ENCODE data around the gene DCC.

The DCC gene

DNA sequence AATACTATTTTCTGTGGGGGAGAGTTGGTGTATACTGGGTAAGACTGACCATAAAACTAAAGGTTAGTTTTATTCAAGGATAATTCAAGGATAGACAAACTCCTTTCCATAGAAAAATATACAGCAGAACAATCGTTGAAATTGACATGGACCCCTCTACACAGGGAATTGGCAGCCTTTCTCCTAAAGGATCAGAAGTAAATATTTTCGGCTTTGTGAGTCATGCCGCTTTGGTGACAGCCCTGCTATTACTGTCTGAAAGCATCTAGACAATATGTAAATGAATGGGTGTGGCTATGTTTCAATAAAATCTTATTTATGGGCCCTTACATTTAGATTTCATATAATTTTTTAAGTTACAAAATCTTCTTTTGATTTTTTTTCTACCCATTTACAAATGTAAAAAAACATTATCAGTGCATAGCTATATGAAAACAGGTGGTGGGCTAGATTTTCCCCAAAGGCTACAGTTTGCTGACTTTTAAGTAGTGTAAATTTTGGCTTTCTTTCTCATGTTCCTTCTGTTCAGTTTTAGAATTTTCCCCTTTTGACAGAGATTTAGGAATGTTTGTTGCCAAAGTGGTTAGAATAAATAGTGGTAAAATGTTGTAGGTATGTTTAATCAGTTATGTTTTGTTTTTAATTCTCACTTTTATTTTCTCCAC, 270.6 kb downstream of the DCC start:
- DNase-seq: no peak

DNA sequence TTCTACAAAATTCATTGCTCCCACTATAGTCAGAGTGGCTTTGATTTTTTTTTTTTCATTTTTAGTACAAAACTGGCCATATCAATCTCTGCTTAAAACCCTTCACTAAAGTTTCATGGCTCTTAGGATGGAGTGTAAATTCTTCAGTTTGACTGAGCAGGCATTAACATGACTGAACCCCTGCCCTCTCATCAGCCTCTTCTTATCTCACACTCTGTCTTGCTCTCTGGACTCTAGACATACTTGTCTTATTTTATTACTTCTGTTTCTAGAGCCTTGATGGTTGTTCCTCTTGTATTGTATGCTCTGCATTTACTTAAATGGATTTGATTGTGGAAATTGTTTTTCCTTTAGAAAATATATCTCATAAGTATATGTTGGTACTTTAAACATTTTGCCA, 272.4 kb downstream of the DCC start:
- no peak for DNase-seq

DNA sequence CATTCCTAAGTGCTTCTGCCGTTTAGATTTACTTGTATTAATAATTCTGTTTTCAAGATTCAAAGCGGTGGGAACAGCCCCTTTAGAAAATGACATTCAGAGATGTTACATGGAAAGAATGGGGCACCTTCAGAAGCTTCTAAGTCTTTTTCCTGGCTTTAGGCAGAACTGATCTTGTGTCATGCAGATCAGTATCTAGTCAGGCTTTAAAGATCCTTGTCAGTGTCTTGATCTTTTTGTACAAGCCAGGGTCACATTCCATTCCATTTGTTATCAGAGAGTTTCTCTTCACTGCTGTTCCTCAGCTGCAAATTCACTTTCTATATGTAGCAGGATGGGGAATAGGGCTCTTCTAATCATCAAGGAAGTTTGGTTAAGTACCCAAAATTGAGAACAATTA, 275.3 kb downstream of the DCC start:
- DNase-seq: no peak

DNA sequence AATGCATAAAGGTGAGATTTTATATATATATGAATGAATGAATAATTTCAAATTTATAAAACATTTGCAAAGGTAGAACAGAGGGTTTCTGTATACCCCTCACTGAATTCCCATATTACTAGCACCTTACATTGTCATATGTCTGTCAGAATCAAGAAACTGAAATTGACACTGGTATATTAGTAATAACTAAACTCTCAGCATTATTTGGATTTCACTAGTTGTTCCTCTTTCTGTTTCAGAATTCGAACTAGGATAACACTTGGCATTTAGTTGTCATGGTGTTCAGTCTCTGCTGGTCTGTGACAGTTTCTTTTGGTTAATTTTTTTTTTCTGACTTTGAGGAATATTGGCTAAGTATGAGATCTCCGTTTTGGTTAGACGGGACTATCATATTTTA, 275.9 kb downstream of the DCC start:
- DNase-seq: no peak

DNA sequence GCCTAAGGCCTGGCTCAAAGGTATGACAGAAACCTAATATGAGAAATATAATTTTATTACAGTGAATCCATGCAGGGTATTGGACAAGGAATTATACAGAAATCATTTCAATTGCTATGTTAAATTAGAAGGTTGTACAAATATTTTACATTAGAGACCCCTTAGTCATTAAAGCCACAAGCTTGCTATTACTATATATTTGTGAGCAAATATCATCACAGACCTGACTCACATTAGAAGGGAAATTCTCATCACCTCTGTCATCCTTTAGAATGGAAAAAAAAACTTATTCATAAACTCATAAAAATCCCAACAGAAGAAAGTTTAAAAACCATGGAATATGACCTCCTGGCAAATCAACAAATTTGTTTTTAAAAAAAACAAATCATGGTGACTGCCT, 277.9 kb downstream of the DCC start:
- DNase-seq: no peak

DNA sequence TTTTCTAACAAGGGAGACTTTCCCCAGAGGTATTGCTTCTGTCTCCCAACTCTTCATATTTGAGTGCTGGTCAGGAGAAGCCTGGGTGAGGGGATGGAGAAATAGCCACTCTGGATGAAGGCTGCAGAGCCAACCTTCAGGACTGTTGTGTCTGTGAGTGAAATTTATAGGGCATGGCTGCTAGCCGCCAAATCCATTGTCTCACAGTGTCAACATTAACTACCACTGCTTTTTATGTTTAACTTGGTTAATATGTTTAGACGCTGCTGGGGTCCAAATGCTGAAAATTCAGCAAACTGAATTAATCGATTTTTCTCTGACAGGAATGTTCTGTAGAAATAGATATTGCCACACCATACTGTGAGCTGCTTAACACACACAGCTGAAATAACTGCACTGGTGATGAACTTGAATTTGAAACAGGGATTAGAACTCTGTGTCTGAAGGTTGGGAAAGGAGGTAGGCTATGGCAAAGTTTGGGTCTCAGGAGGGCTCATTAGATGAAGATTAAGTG, 281.0 kb downstream of the DCC start:
- no peak for DNase-seq

DNA sequence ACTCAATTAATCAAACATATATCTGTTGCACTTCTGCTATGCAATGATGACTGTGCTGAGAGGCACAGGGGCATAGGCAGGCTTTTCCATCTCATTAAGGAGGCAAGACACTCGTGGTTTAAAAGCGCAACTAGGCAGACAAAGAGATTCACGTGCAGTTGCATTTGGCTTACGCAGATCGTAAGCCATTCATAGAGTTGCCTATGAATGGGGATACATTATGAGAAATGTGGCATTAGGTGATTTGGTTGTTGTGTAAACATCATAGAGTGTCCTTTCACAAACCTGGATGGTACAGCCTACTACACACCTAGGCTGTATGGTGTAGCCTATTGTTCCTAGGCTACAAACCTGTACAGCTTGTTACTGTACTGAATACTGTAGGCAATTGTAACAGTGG, 284.7 kb downstream of the DCC start:
- no peak for DNase-seq

DNA sequence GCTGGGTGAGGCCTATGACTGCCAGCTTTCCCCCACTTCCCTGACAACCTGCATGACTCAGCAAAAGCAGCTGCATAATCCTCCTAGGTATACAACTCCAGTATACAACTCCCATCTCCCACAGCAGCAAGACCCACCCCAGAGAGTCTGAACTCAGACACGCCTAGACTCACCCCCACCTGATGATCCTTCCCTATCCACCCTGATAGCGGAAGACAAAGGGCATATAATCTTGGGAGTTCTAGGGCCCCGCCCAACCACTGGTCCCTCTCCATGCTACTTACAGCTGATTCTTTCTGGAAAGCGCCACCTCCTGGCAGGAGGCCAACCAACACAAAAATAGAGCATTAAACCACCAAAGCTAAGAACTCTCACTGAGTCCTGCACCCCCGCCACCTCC, 296.5 kb downstream of the DCC start:
- no peak for DNase-seq

DNA sequence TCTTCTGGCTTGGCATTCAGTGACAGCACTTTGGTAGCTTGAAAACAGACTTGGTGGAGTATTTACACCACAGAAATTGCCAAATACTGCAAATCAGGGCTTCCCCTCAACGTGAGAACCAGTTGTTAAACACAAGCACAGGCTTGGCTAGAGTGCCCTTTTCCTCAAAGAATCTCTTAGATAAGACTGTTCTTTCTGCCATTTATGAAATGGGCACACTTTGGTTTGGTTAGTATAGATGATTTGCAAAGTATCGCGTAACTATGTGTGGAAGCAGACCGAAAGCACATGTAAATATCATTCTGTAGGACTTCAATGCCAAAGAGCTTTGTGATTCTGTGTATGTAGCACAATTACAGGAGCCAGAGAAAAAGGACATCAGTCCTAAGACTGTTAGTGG, 308.2 kb downstream of the DCC start:
- DNase-seq: no peak

DNA sequence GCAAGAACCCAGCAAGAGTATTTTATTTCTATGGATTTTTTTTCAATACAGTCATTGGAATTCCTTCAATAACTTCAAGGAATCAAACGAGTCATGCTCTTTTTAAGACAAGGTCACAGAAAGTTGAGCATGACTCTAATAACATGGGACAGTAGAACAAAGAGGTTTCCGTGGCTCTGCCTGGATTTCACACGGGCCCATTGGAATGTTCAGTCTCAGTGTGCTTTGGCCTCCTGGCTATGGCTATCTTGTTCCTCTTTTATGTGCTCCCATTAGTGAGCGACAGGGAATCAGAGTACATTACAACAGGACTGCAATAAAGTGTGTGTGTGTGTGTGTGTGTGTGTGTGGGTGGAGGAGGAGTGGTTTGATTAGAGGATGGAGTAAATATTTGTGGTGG, 312.4 kb downstream of the DCC start:
- DNase-seq: no peak

DNA sequence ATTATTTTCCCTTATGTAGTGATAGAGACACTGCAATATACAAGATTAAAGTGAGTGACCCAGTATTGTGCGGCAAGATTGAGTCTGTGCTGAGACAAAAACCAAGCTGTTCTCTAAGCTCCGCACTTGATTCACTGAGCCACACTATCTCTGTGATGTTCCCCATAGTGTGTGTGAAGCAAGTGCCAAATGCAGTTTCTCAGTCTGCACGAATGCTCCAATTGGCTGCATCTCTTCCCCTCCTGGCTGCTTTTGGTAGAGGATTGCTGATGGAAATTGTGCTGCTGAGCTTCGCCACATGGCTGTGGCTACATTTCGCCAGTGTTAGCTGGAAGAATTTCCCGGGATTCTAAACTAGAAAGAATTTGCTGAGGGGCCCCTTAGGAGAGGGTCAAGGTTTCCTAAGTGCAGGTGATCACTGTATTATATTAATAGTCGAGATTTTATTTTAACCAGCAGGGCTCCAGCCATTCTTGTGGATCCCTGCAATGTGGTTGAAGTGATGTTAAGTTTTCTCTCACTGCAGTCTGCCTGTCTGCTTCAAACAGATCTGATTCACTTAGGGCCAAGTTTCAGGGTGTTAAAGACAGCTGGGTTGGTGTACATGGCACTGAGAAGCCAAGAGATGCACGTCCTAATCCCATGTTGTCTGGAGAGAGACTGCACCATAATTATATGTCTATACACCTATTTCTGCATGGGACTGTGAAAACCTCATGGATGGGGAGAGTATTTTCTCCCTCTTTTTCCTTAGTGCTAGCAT, 317.2 kb downstream of the DCC start:
- DNase-seq: peak; percentile 22

DNA sequence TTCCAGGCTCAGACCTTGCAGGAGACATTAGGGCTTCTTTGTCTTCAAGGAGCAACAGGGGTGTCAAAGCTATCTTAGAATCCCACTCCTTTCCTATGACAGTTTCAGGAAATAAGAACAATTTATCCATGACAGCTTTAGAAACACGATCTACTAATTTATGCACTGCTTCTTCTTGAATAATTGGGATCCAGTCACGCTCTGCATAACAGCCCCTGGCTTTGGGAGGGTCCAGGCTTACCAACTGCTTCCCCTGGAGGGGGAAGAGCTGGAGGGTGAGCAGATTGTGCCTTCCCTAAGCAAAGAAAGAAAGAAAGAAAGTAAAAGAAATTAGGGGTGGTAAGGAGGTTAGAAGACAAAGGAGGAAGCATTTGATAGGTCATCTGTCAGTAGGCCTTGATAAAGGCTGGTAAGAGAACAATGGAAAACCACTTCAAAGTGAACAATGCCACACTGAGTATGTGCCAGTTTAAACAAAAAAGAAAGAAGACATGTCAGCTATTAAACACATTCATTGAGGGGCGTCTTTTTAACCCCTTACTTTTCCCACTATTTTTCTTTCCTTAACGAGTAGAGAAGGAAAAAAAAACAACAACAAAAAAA, 327.6 kb downstream of the DCC start:
- DNase-seq: no peak

DNA sequence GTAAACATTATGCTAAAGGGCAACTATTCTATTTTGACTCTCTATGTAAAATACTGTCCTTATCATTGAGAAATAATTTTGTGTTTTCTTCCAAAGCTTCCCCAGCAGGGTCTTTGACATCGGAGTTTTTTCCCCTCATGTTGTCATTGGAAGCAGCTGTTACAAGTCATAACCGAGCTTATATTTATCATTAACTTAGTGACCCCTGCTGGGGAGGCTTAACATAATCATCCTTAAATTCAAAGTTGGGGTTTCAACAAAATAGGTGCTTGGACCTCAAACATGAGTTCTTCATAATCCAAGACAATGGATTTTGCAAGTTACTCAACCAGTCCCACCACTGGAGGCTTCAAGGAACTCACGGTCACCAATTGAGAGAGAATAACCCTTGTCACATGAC, 330.9 kb downstream of the DCC start:
- no peak for DNase-seq

DNA sequence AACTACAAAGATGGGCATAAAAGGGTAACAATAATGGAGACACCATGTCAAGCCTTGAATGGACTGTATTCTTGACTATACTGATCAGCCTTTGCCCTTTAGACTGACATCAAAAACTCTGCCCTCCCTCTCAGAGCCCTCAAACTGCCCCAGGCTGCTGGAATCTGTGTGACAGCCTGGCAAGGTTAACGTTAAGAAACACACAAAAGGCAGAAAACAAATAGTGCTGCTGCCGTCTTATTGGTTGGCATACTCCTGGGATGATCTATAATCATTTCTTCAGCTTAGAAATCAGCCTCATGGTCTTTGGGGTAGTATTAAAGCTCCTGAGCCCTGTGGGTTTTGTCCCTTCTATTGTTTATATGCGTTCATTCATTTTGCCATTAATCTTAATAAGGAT, 338.0 kb downstream of the DCC start:
- DNase-seq: no peak

DNA sequence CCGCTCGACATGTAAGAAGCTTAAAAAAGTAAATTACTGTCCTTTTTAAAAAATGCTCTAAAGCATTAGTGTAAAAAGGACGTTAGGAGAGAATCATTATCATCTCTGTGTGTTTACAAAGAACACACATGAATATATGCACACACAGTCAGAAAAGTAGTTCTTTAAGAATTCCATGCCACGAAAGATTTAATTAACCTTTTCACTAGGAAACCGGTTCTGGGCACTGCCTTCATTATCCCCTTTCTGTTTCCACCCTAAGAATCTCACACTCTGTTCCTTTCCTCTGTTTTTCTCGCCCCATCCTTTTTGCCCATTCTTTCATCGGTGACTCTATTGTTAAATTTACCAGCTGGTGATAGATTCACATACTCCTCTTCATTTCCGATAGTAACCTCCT, 338.6 kb downstream of the DCC start:
- DNase-seq: no peak

DNA sequence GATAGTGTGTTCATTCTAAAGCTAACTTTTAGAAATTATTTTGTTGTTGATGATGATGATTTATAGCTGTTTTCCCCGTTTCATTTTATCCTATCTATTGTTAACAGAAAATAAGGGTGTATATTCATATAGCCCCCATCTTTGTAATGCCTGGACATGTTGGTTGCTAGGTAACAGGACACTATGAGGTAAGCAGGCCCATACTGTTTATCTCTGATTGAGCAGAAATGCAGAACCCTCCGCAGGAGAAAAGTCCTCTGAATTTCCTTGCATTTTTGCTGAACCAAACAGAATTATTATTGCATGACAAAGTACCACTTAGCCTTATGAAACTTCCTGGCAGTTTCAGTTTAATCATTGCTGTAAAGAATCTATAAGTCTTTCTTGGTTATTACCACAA, 339.4 kb downstream of the DCC start:
- DNase-seq: no peak

DNA sequence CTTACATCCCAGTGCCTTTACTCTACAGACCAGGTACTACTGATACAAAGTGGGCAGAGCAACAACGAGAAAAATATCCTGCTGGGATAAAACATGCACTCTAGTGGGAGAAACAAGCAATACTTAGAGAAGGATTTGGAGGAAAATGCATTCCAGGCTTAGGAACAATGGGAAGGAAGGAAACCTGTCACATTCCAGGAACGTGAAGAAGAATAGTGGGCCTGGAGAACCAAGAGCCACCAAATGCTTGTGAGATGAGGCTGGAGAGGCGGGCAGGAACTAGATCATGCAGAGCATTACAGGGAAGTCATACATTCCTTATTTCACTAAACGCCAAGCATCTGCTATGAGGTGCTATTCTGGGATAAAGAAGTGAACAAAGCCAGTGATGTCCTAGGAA, 342.3 kb downstream of the DCC start:
- DNase-seq: no peak

DNA sequence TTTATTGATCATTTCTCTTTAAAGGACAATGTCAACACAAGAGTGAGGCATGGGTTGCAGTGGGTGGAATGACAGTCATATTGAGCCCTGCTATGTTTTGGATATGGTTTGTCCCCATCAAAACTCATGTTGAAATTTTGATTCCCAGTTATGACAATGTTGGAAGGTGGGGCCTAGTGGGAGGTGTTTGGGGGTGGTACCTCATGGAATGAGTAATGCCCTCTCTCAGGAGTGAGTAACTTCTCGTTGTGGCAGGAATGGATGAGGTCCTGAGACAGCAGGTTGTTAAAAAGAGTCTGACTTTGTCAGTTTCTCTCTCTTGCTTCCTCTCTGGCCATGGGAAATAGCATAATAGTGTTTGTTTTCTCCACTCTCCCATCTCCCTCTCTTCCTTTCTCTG, 345.3 kb downstream of the DCC start:
- no peak for DNase-seq

DNA sequence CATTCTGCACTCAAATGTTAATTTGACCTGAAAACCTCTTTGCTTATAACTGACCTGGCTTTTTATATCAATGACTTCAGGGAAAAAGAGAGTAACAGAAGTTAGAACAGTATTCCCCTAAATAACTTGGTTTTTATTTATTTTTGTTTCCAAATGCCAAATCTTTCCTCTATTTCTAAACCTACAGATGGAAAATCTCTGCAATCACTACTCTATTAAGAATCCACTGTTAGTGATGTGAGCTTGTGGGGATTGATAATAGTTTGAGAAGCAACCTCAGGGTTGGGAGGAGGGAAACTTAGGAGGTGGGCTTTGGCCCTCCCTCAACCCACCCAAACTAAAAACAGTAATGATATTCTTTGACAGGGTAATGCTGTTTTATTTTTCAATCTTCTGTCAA, 351.8 kb downstream of the DCC start:
- DNase-seq: no peak

DNA sequence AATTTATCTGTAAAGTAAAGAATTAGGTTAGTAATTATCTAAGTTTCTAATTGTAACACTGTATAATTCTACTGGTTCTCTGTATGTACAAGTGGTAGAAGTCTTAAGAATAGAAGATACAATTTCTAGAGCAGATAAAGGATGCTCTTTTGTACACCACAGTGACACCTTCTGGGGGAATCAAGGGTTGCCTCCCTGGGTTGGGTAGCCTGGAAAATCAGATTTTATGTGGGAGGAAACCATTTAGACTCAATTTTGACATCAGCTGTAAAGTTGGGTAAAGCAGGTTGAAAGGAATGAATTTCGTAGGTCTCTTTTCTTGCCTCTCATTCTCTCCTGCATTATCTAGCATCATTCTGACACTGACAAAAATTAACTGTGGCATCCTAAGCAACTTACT, 354.8 kb downstream of the DCC start:
- peak; percentile 36 for DNase-seq

DNA sequence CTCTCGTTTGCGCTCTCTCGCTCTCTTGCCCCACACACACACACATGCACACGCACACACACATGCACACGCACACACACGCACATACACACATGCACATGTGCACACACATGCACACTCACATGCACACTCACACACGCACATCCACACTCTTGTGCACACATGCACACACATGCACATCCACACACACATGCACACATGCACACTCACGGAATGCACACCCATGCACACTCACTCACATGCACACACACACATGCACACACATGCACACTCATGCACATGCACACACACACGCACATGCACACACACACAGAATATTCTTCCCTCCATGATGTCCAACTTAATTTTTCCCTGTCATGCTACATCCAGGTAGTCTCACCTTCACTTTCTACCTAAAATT, 360.1 kb downstream of the DCC start:
- DNase-seq: no peak

DNA sequence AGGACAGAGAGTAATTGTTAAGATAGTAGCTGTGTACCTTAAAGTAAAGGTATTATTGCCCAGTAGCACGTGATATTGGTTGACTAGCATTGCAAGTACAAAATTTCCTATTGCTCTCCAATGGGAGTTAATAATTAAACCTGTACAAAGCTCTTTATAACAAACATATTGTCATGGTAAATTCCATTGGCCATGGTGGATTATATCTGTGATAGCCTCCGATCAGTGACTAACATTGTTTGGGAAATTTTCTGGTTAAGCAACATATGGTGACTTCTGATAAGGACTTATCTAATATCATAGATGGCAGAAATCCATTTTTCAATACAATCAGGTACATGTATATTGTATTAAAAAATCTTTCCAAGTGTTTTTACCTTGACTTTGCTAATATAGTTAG, 360.8 kb downstream of the DCC start:
- no peak for DNase-seq

DNA sequence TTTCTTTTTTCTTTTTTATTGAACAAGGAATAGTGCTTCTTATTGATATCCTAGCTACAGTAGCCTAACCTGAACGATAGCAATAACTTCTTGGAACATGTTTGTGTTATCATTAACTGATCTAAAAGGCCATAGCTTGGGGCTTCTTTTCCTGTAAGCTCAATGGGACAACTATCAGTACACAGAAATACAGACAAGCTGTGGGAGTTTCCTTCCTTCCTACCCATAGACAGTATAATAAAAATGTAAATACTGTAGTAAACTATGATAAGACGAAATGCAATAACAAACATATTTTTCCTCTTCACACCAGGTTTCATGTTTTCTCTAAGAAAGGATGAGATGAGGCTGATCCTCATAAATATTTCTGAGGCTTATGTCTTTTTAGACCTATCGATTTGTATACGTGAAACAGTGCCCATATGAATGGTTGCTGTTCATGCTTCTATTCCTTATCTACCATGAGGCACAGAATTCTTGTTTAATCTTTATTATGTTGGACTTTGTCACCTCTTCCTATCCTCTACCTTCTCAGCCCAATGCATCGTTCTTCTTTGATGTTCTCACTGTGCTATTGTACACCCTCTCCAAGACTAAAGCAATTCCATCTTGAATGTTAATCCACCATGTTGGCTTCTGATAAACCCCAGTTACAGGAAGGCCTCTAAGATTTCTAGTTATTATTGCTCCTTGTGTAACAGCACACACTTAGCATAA, 361.4 kb downstream of the DCC start:
- no peak for DNase-seq

DNA sequence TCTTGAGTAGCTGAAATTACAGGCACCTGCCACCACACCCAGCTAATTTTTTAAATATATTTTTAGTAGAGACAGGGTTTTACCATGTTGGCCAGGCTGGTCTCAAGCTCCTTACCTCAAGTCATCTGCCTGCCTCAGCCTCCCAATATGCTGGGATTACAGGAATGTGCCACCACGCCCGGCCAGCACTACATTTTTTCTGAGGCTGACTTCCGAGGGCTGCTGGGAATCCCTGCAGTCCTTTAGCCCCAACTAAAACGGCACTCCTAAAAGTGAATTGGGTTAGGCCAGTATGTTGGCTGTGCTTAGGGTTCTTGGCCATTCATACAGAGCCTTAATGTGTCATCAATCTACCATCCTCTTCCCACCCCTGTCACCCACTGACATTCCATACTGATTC, 375.4 kb downstream of the DCC start:
- no peak for DNase-seq
